GM13976 (cell line): ENCODE data around the gene TTC34.

ENCODE experiments used
- DNase-seq: peaks from one replicate; pipeline ENCODE4 v3.0.0; 2012; ENCODE audit warnings: low spot score
- in situ Hi-C: fragments of 300-500 bp; cut with MboI; formaldehyde crosslinking; loops from one replicate; pipeline ENCODE4 v1.12.0; 2022; ENCODE audit warnings: low sequenced_read_pairs, mixed read lengths, inconsistent platforms; ENCODE audit not compliant: unreplicated experiment
- TF ChIP-seq, protein P1 (sequence below): IDR thresholded peaks from 2 replicates; pipeline ENCODE4 v1.5.1; 2012; ENCODE audit warnings: borderline replicate concordance, mild to moderate bottlenecking; ENCODE audit not compliant: insufficient read depth; ENCODE audit errors: extremely low read depth, missing control alignments, control extremely low read depth

The TTC34 gene

DNA sequence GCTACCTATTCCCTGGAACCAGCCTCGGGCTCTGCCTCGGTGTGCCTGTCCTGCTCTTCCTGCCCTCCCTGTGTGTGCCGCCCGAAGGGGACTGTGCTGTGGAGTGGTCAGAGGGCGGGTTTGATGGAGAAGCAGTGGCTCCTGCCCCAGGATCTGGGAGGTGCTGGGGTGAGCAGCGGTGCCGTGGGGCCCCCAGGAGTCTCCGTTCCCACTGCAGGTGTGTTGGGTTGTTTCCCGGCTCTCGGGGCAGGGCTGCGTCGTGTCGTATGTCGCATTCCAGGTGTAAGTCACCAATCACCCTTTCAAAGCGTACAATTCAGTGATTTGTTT lies 32.6 kb upstream of the TTC34 start:
- DNase-seq: no peak
- in situ Hi-C loops: no loop called here
- TF ChIP-seq, protein P1, sequence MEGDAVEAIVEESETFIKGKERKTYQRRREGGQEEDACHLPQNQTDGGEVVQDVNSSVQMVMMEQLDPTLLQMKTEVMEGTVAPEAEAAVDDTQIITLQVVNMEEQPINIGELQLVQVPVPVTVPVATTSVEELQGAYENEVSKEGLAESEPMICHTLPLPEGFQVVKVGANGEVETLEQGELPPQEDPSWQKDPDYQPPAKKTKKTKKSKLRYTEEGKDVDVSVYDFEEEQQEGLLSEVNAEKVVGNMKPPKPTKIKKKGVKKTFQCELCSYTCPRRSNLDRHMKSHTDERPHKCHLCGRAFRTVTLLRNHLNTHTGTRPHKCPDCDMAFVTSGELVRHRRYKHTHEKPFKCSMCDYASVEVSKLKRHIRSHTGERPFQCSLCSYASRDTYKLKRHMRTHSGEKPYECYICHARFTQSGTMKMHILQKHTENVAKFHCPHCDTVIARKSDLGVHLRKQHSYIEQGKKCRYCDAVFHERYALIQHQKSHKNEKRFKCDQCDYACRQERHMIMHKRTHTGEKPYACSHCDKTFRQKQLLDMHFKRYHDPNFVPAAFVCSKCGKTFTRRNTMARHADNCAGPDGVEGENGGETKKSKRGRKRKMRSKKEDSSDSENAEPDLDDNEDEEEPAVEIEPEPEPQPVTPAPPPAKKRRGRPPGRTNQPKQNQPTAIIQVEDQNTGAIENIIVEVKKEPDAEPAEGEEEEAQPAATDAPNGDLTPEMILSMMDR: no peak

DNA sequence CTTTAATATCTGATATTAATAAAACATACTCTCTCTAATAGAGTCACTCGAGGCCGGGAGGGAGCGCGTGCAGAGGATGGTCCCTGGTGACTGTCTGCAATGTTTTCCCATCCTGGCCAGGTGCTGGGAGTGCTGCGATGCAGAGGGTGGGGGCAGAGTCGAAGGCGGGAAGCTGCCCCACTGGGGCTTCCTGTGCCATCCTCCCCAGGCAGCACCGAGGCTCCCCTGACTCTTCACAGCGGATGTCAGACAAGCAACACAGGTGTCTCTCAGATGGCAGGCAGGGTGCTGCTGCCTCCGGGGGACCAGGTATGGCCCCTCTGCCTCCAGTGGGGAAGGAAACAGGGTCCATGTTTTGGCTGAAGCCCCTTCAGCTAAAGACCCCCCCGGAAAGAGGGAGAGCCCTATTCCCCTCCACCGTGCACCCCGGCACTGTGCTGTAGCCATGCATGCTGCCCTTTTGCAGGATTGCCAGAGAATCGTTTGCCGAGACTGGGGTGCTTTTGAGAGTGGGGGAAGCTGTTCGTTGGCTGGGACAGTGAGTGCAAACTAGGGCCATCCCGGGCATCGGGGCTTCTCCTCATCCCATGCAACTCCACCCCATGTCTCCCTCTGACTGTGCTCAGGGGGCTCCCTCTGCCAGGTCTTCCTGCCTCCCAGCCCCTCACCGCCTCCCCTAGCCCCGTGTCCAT lies 32.1 kb upstream of the TTC34 start:
- no peak for DNase-seq
- in situ Hi-C loops: no loop called here
- TF ChIP-seq, protein P1: no peak

DNA sequence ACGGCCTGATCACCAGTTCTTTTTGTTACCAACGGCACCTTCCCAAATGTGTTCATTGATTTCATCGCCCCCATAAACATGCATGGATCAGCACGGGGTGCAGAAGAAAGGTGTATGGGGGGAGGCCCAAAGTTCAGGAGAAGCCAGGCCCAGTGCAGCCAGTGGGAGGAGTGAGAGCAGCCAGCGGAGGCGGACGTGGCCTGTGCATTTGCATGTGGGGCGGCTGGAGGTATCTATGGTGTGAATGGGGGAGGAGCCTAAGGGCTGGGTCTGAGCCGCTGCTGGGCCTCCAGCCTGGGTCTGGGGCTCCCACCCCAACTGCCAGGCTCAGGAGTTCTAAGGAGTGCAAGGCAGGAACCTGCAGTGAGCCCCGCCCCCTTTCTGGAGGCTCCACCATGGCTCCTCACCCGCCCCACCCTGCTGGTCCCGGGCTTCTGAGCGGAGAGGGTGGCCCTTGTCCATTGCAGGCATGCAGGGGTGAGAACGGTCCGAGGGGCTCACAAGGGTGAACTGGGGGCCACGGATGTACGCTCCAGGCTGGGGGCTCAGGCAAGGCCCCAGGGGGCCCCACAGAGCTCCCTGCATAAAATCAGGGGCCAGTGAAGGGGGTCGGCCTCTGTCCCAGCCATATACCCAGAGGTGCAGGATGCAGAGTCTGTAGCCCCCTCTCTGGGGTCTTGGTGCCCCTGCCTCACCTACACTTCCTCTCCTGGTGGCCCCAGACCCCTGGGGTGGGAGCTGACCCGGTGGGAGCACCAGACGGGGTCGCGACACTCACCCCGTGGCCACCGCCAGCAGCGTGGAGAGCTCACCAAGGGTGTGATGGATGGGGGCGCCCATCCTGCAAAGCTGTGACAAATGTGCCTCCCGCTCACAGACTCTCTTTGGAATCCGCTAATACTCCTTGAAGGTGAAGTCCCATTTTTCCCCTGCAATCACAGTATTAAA lies 31.3 kb upstream of the TTC34 start:
- no peak for DNase-seq
- TF ChIP-seq, protein P1: no peak
- in situ Hi-C loops: no loop called here

DNA sequence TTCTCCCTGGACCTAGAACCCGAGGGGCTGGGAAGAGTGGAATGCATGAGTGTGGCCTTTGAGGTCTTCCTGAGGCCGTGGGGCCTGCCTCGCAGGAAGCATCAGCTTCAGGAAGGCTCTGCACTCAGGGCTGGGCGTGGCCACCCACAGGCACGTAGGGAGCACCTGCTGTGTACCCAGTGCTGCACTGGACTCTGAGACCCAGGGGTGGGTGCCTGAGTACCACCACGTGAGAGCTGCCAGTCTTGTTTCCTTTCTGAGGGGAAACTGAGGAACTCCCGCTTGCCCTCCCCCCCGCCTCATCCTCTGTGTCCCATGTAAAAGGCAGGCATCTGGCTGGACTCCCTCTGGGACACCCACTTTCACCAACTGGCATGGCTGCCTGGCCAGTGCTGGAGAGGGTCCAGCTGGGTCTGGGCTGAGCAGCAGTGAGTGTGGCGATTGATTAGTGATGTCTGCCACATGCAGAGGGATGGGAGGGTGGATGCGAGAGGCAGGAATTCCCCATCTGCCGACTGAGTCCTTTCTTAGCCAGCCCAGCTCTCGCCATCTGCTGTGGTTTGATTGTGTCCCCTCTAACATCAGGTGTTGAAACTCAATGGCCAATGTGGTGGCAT lies 30.2 kb upstream of the TTC34 start:
- TF ChIP-seq, protein P1: no peak
- in situ Hi-C loops: no loop called here
- no peak for DNase-seq

DNA sequence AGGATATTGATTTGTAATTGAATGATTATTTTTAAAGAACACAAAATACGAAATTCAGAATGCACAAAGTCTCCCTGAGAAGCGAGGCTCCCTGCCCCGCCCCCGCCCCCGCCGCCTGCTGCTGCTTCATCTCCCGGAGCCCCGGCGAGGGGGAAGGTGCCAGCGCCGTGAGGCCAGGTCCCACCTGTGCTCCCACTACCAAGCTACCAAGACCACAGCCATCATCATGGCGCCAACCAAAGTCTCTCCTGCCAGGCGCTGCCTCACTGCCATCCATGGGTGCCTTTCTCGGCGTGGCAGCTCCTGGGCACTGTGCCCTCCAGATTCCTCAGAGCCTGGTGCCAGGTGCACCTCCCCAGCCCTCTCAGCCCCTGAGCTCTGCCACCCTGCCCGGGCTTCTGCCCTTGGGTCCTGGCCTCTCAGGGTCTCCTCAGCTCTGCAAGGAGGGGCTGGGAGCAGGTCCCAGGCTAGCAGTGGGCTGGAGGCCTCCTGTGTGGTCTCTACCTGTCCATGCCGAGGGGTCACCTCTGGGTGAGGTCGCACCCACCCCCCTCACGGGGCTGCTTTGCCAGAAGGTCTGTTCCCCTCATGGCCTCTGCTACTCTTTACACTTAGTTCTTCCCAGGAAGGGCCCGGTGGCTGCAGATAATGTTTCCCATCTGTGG lies 29.4 kb upstream of the TTC34 start:
- in situ Hi-C loops: no loop called here
- TF ChIP-seq, protein P1: no peak
- no peak for DNase-seq

DNA sequence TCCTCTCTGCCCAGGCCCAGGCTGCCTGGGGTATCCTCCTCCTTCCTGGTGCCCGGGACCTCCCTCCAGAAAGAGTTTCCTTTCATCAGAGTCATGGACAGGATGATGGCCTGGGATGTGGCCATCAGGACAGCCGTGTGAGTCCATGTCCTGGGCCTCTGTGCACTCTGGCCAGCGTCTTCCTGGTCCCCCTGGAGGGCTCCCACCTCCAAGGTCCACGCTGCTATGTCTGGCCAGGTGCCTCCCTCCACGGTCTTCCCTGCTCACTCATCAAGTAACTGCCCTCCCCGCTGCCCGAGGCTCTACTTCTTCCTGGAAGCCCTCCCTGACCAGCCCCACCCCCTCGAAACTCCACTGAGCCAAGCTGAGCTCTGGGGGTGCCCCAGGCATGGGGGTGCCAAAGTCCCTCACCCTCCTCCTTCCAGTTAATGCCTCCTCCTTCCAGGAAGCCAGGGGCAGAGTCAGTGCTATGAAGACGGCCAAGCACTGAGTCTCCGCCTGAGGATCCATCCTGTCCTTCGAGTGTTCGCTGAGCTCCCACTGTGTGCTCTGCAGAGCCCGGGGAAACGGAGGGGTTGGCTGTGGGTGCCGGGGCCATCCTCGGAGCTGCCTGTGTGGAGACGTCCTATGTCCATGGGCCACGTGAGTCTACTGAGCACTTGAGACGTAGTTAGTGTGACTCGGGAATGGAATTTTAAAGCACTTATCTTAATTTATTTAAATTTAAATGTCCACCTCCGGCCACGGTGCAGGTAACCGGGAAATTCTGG lies 28.5 kb upstream of the TTC34 start:
- no peak for DNase-seq
- in situ Hi-C loops: no loop called here
- TF ChIP-seq, protein P1: no peak
